ENCODE data around the gene TMA7B. TPM values are rescaled to one million over a fixed set of nuclear protein-coding genes. Genes with fewer than 3 reads are reported as not detected.

TMA7B gene
- not detected in 2 replicates for total RNA-seq

DNA sequence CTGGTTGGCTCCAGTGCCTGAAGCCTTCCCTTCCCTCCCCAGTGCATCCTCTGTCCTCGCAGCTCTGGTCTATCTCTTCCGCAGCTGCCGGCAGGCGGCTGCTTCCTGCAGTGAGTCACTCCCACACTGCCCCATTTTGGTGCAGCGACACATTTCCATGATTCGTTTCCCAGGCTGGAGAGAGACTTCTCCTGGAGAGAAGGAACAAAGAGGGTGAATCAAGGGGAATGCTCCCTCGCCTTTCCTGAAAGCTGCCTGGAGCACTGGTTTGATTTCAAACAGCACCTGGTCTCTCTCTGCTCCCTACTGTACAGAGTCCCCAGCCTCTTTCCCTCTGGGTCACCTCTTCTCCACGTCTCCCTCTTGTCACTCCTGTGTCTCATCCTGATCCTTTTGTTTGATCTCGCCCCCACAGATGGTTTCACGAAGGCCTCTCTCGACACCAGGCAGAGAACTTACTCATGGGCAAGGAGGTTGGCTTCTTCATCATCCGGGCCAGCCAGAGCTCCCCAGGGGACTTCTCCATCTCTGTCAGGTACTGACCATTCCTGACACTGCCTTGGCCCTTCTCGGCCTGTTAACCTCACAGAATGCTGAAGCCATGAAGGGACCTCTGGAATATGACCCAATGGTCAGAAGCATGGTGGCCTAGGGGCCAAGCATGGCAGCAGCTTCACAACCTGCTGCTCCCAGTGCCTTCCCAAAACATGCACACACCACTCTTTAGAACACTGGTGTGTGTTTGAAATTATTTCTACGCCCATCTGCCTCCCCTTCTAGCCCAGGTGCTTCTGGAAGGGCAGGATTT, at the start of gene TMA7B:
TSS of gene TMA7B (plus strand) at position 758 of the 808 bp plus-strand sequence. CDS start 3,978 bp downstream, outside the sequence.

DNA sequence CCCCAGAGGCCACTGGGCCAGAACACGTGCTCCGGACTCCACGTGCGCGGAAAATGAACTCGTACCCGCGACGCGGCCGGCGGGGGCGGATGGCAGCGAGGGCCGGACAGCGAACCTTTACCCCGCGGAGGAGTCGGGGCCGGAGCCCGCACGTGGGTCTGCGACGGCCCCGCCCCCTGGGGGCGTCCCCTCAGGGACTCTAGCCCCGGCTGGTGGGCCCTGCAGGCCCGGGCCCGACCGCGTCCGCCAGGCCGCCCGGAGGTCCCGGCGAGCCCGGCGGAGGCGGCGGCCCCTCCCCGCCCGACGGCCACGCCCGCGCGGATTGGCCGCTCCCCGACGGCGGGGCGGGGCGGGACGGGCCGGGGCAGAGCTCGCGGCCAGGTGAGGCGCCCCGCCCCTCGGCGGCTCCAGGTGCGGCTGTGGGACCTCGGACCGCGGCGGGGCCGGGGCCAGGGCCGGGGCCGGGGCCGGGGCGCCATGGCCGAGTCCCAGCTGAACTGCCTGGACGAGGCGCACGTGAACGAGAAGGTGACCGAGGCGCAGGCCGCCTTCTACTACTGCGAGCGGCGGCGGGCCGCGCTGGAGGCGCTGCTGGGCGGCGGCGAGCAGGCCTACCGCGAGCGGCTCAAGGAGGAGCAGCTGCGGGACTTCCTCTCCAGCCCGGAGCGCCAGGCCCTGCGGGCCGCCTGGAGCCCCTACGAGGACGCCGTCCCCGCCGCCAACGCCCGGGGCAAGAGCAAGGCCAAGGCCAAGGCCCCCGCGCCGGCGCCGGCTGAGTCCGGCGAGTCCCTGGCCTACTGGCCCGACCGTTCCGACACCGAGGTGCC, 34.6 kb downstream of the TMA7B start, which contains the start of gene FAM83F:
TSS of gene FAM83F (plus strand) at position 389 of the 827 bp plus-strand sequence. CDS start at position 478, 89 bp downstream.

Other genes starting within 250 kb of the TMA7B start
- not detected in 2 replicates for gene ENTHD1, start 66.6 kb upstream of the TMA7B start, total RNA-seq
- not detected in 2 replicates for gene GRAP2, start 59.3 kb upstream of the TMA7B start, total RNA-seq
- 23.5 and 27.1 TPM in 2 replicates for gene FAM83F, start 34.6 kb downstream of the TMA7B start, total RNA-seq
- gene TNRC6B, start 217.5 kb downstream of the TMA7B start, total RNA-seq: 7.7 and 15.7 TPM in 2 replicates